H1 (cell line): Measurements from ENCODE around the gene NARS2. TPM values are rescaled to one million over a fixed set of nuclear protein-coding genes. Genes with fewer than 3 reads are reported as not detected.

Source experiments
- CTCF ChIA-PET: fragments of 300-600 bp; sonication (Branson Sonifier 250); formaldehyde crosslinking; loops from one replicate; lab custom pipeline; 2021; ENCODE audit not compliant: partially characterized antibody; lab: Charles Lee
- POLR2A ChIA-PET: fragments of 300-600 bp; sonication (Branson Sonifier 250); formaldehyde crosslinking; loops from one replicate; lab custom pipeline; 2021; ENCODE audit warnings: inconsistent platforms; ENCODE audit not compliant: partially characterized antibody; lab: Charles Lee
- DNase-seq, 2 experiments: peaks; one replicate each; pipeline versions ENCODE4 v3.0.0 to v3.0.0-alpha.2; 2010 to 2022; ENCODE audit warnings: low spot score in 2 of 2, low read depth in 1 of 2, mixed read lengths in 1 of 2
- FAIRE-seq: peaks from 2 replicates; lab custom pipeline; 2011; peaks lifted over from hg19 to GRCh38; lab: Jason Lieb, UNC
- H2AFZ ChIP-seq: 2 replicates; pipeline ENCODE4 v1.8.1; 2012; ENCODE audit warnings: low read length, inconsistent platforms
- H2AK5ac ChIP-seq: 2 replicates; pipeline ENCODE4 v1.6.1; 2013; ENCODE audit warnings: low read depth, low read length
- H2BK120ac ChIP-seq: replicated peaks from 2 replicates; pipeline ENCODE3; 2013; ENCODE audit warnings: low read depth, low read length, inconsistent platforms
- H2BK12ac ChIP-seq: 2 replicates; pipeline ENCODE4 v1.6.1; 2013; ENCODE audit warnings: low read depth, low read length
- H2BK15ac ChIP-seq: 2 replicates; pipeline ENCODE4 v1.6.1; 2013; ENCODE audit warnings: low read length
- H2BK20ac ChIP-seq: 2 replicates; pipeline ENCODE4 v1.6.1; 2013; ENCODE audit warnings: low read length
- H2BK5ac ChIP-seq: 2 replicates; pipeline ENCODE4 v1.6.1; 2013; ENCODE audit warnings: low read depth, low read length
- H3K14ac ChIP-seq: 2 replicates; pipeline ENCODE4 v1.6.1; 2013; ENCODE audit warnings: inconsistent platforms; ENCODE audit not compliant: insufficient read length
- H3K18ac ChIP-seq: 2 replicates; pipeline ENCODE4 v1.6.1; 2013; ENCODE audit warnings: low read length; ENCODE audit errors: extremely low read depth
- H3K23ac ChIP-seq: 2 replicates; pipeline ENCODE4 v1.6.1; 2013; ENCODE audit warnings: inconsistent platforms; ENCODE audit not compliant: insufficient read length
- H3K23me2 ChIP-seq: 2 replicates; pipeline ENCODE4 v1.6.1; 2013; ENCODE audit warnings: low read depth, low read length
- H3K27ac ChIP-seq: 2 replicates; pipeline ENCODE4 v1.6.1; 2011; ENCODE audit warnings: low read depth, low read length, inconsistent platforms
- H3K27me3 ChIP-seq, 4 experiments: replicated peaks in 1 of 4; 1 replicate in 1 of 4; 2 replicates in 3 of 4; pipeline versions ENCODE4 v1.6.1 to v1.8.1; 2011 to 2013; ENCODE audit warnings: low read length in 3 of 4, mild to moderate bottlenecking in 3 of 4, inconsistent platforms in 2 of 4, mixed read lengths in 2 of 4, moderate library complexity in 1 of 4; ENCODE audit not compliant: control insufficient read depth in 3 of 4, insufficient read depth in 3 of 4; ENCODE audit errors: extremely low read depth in 1 of 4
- H3K36me3 ChIP-seq, 4 experiments: 2 replicates each; pipeline versions ENCODE4 v1.6.1 to v1.8.1; 2011 to 2013; ENCODE audit warnings: mild to moderate bottlenecking in 4 of 4, low read length in 3 of 4, moderate library complexity in 2 of 4, control low read depth in 1 of 4, inconsistent platforms in 1 of 4; ENCODE audit not compliant: insufficient read depth in 4 of 4, control insufficient read depth in 2 of 4
- H3K4ac ChIP-seq: replicated peaks from 2 replicates; pipeline ENCODE3; 2013; ENCODE audit warnings: low read length, low read depth, mixed read lengths, inconsistent platforms; ENCODE audit not compliant: insufficient read length
- H3K4me1 ChIP-seq, 4 experiments: replicated peaks in 1 of 4; 1 replicate in 1 of 4; 2 replicates in 3 of 4; pipeline versions ENCODE4 v1.6.1 to v1.8.1; 2011 to 2013; ENCODE audit warnings: low read length in 3 of 4, inconsistent platforms in 2 of 4, mixed read lengths in 1 of 4; ENCODE audit not compliant: insufficient read depth in 4 of 4, control insufficient read depth in 3 of 4
- H3K4me2 ChIP-seq, 2 experiments: 2 replicates each; pipeline versions ENCODE4 v1.6.1 to v1.8.1; 2011 to 2013; ENCODE audit warnings: low read depth in 2 of 2, low read length in 2 of 2, control low read depth in 1 of 2, inconsistent platforms in 1 of 2, mild to moderate bottlenecking in 1 of 2; ENCODE audit not compliant: insufficient read depth in 1 of 2
- H3K4me3 ChIP-seq, 4 experiments: fragments of 200-600, 300-600 bp in 1 of 4; sonication (generic), shearing (Covaris generic), sonication (Bioruptor Twin) in 1 of 4; 2 replicates each; pipeline versions ENCODE4 v1.5.1 to v1.8.1; 2011 to 2016; ENCODE audit warnings: low read length in 4 of 4, low read depth in 3 of 4, control low read depth in 2 of 4, inconsistent platforms in 2 of 4, mild to moderate bottlenecking in 2 of 4, mixed read lengths in 1 of 4, moderate library complexity in 1 of 4; ENCODE audit not compliant: insufficient read depth in 2 of 4; ENCODE audit errors: extremely low read depth in 1 of 4
- H3K56ac ChIP-seq: replicated peaks from 2 replicates; pipeline ENCODE3; 2013; ENCODE audit warnings: low read depth, mild to moderate bottlenecking, mixed read lengths, low read length, inconsistent platforms; ENCODE audit not compliant: insufficient read length
- H3K79me1 ChIP-seq: 2 replicates; pipeline ENCODE4 v1.6.1; 2013; ENCODE audit warnings: low read depth, low read length, control low read depth
- H3K79me2 ChIP-seq, 2 experiments: 2 replicates each; pipeline versions ENCODE4 v1.6.1 to v1.8.1; 2012 to 2013; ENCODE audit warnings: low read length in 2 of 2, mild to moderate bottlenecking in 2 of 2, inconsistent platforms in 1 of 2; ENCODE audit not compliant: insufficient read depth in 2 of 2, control insufficient read depth in 1 of 2
- H3K9ac ChIP-seq, 4 experiments: replicated peaks in 1 of 4; 1 replicate in 1 of 4; 2 replicates in 3 of 4; pipeline versions ENCODE4 v1.6.1 to v1.8.1; 2011 to 2013; ENCODE audit warnings: low read depth in 3 of 4, low read length in 3 of 4, control low read depth in 2 of 4, mild to moderate bottlenecking in 2 of 4, moderate library complexity in 2 of 4, inconsistent platforms in 1 of 4; ENCODE audit errors: extremely low read depth in 1 of 4
- H3K9me3 ChIP-seq, 2 experiments: 2 replicates each; pipeline versions ENCODE4 v1.6.1 to v1.8.1; 2012 to 2013; ENCODE audit warnings: mild to moderate bottlenecking in 2 of 2, moderate library complexity in 2 of 2, control low read depth in 1 of 2, inconsistent platforms in 1 of 2, low read depth in 1 of 2, low read length in 1 of 2, mixed read lengths in 1 of 2; ENCODE audit not compliant: insufficient read depth in 2 of 2
- H4K20me1 ChIP-seq, 2 experiments: replicated peaks in 1 of 2; 2 replicates each; pipeline versions ENCODE3 to v1.8.1; 2011 to 2013; ENCODE audit warnings: inconsistent platforms in 2 of 2, low read length in 2 of 2, mild to moderate bottlenecking in 1 of 2; ENCODE audit not compliant: insufficient read depth in 2 of 2, control insufficient read depth in 1 of 2
- H4K5ac ChIP-seq: 2 replicates; pipeline ENCODE4 v1.6.1; 2013; ENCODE audit warnings: low read length, low read depth, mixed read lengths, inconsistent platforms; ENCODE audit not compliant: insufficient read length
- H4K8ac ChIP-seq: 2 replicates; pipeline ENCODE4 v1.8.0; 2013; ENCODE audit warnings: mild to moderate bottlenecking, moderate library complexity, low read length, inconsistent platforms; ENCODE audit not compliant: insufficient read depth; ENCODE audit errors: extremely low read depth
- H4K91ac ChIP-seq: replicated peaks from 2 replicates; pipeline ENCODE3; 2013; ENCODE audit warnings: low read length, mixed read lengths, inconsistent platforms; ENCODE audit not compliant: insufficient read length
- BACH1 ChIP-seq: IDR thresholded peaks from 2 replicates; pipeline ENCODE4 v1.6.1; 2012; ENCODE audit warnings: low read length, improper control_type of control experiment
- CEBPB ChIP-seq: IDR thresholded peaks from 2 replicates; pipeline ENCODE4 v1.6.1; 2012; ENCODE audit warnings: low read depth, low read length
- CREB1 ChIP-seq: IDR thresholded peaks from 2 replicates; pipeline ENCODE4 v1.6.1; 2012; ENCODE audit warnings: inconsistent platforms
- CTBP2 ChIP-seq: IDR thresholded peaks from 2 replicates; pipeline ENCODE4 v1.7.0; 2011; ENCODE audit warnings: borderline replicate concordance, mild to moderate bottlenecking, moderate library complexity, mixed read lengths, low read length; ENCODE audit not compliant: insufficient read depth, insufficient read length
- EGR1 ChIP-seq: IDR thresholded peaks from 2 replicates; pipeline ENCODE4 v1.6.1; 2011; ENCODE audit warnings: low read depth, low read length, borderline replicate concordance
- GABPA ChIP-seq: IDR thresholded peaks from 2 replicates; pipeline ENCODE4 v1.6.1; 2011; ENCODE audit warnings: mild to moderate bottlenecking, low read length, moderate library complexity, borderline replicate concordance; ENCODE audit not compliant: insufficient read depth
- MAFK ChIP-seq: IDR thresholded peaks from 2 replicates; pipeline ENCODE4 v1.6.1; 2012; ENCODE audit warnings: low read depth, mild to moderate bottlenecking, improper control_type of control experiment, low read length
- PHF8 ChIP-seq: fragments of 200-600 bp; sonication (generic); conservative IDR thresholded peaks from 2 replicates; pipeline ENCODE4 v1.7.1; 2012; ENCODE audit warnings: low read depth, mild to moderate bottlenecking, inconsistent platforms, low read length, moderate library complexity
- POLR2A ChIP-seq, 2 experiments: IDR thresholded peaks; 1 replicate in 1 of 2; 2 replicates in 1 of 2; pipeline ENCODE4 v1.6.1; 2011; ENCODE audit warnings: low read depth in 2 of 2, low read length in 2 of 2, mild to moderate bottlenecking in 2 of 2; ENCODE audit errors: control extremely low read depth in 1 of 2
- POU5F1 ChIP-seq: IDR thresholded peaks from 2 replicates; pipeline ENCODE4 v1.6.1; 2011; ENCODE audit warnings: low read depth, mild to moderate bottlenecking, low read length, moderate library complexity
- RXRA ChIP-seq: IDR thresholded peaks from 2 replicates; pipeline ENCODE4 v1.6.1; 2011; ENCODE audit warnings: low read depth, mild to moderate bottlenecking, low read length, moderate library complexity; ENCODE audit not compliant: insufficient read depth
- SIX5 ChIP-seq: IDR thresholded peaks from 2 replicates; pipeline ENCODE4 v1.6.1; 2011; ENCODE audit warnings: mild to moderate bottlenecking, low read depth, low read length
- SP1 ChIP-seq: IDR thresholded peaks from 2 replicates; pipeline ENCODE4 v1.6.1; 2011; ENCODE audit warnings: low read depth, low read length
- TAF1 ChIP-seq: IDR thresholded peaks from 2 replicates; pipeline ENCODE4 v1.6.1; 2011; ENCODE audit warnings: mild to moderate bottlenecking, low read depth, low read length
- WGBS, 2 experiments: shearing (Covaris generic) in 1 of 2; methylation state at CpG; one replicate each; pipeline versions ENCODE4 v1.1.6 to v1.1.7; 2013 to 2015; ENCODE audit warnings: low lambda C conversion rate in 2 of 2, mixed read lengths in 2 of 2, inconsistent platforms in 1 of 2, low coverage in 1 of 2, missing lambda C conversion rate in 1 of 2; ENCODE audit not compliant: insufficient replicate concordance in 2 of 2, insufficient coverage in 1 of 2, insufficient read length in 1 of 2; ENCODE audit errors: extremely low coverage in 1 of 2, missing lambda C conversion rate in 1 of 2; 5-methylcytosine and 5-hydroxymethylcytosine counted together
- polyA plus RNA-seq, 7 experiments: library from polyadenylated mRNA; depleted of rRNA in 3 of 7; stranded (reverse) in 5 of 7; unstranded in 2 of 7; fragments of >200 nt in 5 of 7; fragments of 200-250 nt in 2 of 7; gene quantifications; 1 replicate in 5 of 7; 2 replicates in 1 of 7; 4 replicates in 1 of 7; pipeline versions ENCODE4 v1.2.1 to v1.2.3, GENCODE V29; 2011 to 2013; ENCODE audit warnings: missing spikeins in 2 of 7, mixed read lengths in 2 of 7
- total RNA-seq: library from RNA; stranded (reverse); fragmentation: NEBNext Ultra II Directional; extraction: Animal tissue kit (Norgen Biotek cat#: 25700); gene quantifications from 2 replicates; pipeline ENCODE4 v1.2.1, GENCODE V29; 2021

Gene NARS2
- total and polyA plus RNA-seq, 2 of the 8 experiments (the other 6 are each of a cell fraction or from before 2014, with no cell fraction given): 26.2 to 51.6 TPM

GRCh38 chr11:78551066-78551465, 23.6 kb downstream of the NARS2 start:
- no peak overlapping the region for H2BK120ac ChIP-seq
- FAIRE-seq: no peak
- peaks cover 6 to 15% (median 12%) of the 10 kb centered on the region in 4 experiments for H3K4me1 ChIP-seq
- H3K4ac ChIP-seq: no peak overlapping the region
- no peak overlapping the region for H2BK15ac ChIP-seq
- DNase-seq: no peak
- H3K9ac ChIP-seq: no peak overlapping the region
- CTCF ChIA-PET: interaction anchor here (5.8 kb wide), 1 partner anchor 14 kb away, joined by 34 read pairs; no protein-coding TSS in a partner anchor
- H3K27me3 ChIP-seq: no peaks in the 10 kb centered on the region
- no peak overlapping the region for H3K56ac ChIP-seq
- H3K9me3 ChIP-seq: no peaks in the 10 kb centered on the region; a peak in 1 of 4 replicates
- H4K5ac ChIP-seq: no peak overlapping the region
- no peak overlapping the region for H2BK5ac ChIP-seq
- no peak overlapping the region for H3K14ac ChIP-seq
- H3K23ac ChIP-seq: no peak overlapping the region
- no peak overlapping the region for H2AFZ ChIP-seq
- peaks cover 3% of the 10 kb centered on the region; the same call in 1 of the 2 replicates for H3K79me1 ChIP-seq
- H4K8ac ChIP-seq: no peak overlapping the region
- POLR2A ChIA-PET: no interaction called here
- no peak overlapping the region for H2AK5ac ChIP-seq
- peaks cover 0 to 5% of the 10 kb centered on the region in 2 experiments for H4K20me1 ChIP-seq
- TF ChIP-seq POU5F1 (no peak), POLR2A (IDR thresholded peaks at IDR 0.05; ENCODE audit: control extremely low read depth in 1 of 2, low read depth in 2 of 2, low read length in 2 of 2) (no peak), BACH1 (no peak), MAFK (no peak), SIX5 (no peak), PHF8 (no peak), EGR1 (no peak), CTBP2 (no peak), RXRA (no peak), CREB1 (no peak), CEBPB (no peak), SP1 (no peak), GABPA (no peak), TAF1 (no peak)
- H3K23me2 ChIP-seq: no peaks in the 10 kb centered on the region; the same call in 1 of the 2 replicates
- H2BK12ac ChIP-seq: no peak overlapping the region
- H3K27ac ChIP-seq: no peak overlapping the region
- H3K79me2 ChIP-seq: peaks cover 0 to 48% of the 10 kb centered on the region in 2 experiments; a peak in 2 of 4 replicates
- peaks cover 0 to 3% (median 2%) of the 10 kb centered on the region in 4 experiments; a peak in 4 of 8 replicates for H3K36me3 ChIP-seq
- no peak overlapping the region for H3K4me3 ChIP-seq
- H3K4me2 ChIP-seq: no peak overlapping the region
- H3K18ac ChIP-seq: no peak overlapping the region
- WGBS, 2 experiments: 81% methylated on average over 6 of the region's 6 CpGs; no CpG with 5 or more reads in 1 of the 2 experiments
- no peak overlapping the region for H4K91ac ChIP-seq
- no peak overlapping the region for H2BK20ac ChIP-seq
